Stimulated activated CD8-positive, alpha-beta memory T cell treated with anti-CD3 and anti-CD28 coated beads, Interleukin-2, amount 100 ng/mL, for 1 hour (primary cell): ENCODE measurements around the gene CCDC73.
A peak's percentile ranks its signal among the peaks of the same experiment; 100 is the strongest.

Source experiments
- DNase-seq, 2 donors: peaks; one replicate each; pipeline ENCODE4 v3.0.0-alpha.2; 2020; ENCODE audit warnings: low read depth in 2 of 2

Gene CCDC73

DNA sequence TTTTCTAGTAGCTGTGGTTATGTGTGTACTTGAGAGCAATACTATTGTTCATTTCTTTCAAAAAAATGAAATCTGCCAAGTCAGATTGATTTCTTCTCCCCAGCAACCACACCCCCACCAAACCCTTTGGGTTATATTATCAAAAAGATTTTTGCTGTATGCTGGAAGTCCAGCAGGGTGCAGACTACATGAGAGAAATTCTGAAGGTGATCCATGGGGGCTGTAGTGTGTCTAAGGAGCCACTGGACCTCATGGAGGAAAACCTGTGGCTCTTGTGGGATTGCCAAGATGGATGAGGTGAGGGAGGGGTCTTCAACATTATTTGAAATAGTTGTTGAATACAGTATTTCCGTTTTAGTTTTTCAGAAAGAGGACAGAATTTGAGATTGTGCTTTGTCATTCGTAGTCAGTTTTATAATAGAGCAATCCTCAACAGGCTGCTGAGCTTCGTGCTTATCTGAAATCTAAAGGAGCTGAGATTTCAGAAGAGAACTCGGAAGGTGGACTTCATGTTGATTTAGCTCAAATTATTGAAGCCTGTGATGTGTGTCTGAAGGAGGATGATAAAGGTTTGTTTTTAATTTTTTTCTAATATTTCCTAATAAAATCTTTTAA is 207.8 kb downstream of the CCDC73 start:
- DNase-seq = no peak

- DNase-seq = no peak
Measured at GRCh38 chr11:32584921-32585320, 209.5 kb downstream of the CCDC73 start.

- DNase-seq = peak; percentile 87 to 92
Measured at GRCh38 chr11:32583459-32584271, 210.8 kb downstream of the CCDC73 start, which contains the start of gene EIF3M. Gene EIF3M, plus strand, starts transcription at chr11:32583831. Its CDS starts 57 bp downstream, at chr11:32583888.

DNA sequence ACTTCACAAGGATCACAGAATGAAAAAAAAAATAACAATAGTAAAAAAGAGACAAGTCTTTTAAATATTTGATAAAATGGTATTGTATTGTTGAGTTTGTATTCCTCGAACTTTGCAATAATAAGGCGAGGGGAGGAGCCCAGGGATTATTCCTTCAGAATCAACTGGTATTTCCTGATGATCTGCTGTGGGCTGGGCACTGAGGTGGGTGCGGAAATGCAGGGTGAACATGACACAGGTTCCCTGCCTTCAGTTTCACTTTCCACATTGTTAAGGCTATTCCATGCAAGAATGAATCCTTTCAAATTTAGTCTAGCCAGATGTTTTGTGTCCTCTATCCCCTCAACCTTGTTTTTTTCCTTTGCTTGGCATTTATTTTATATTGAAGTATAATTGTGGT is 212.9 kb downstream of the CCDC73 start:
- DNase-seq = no peak

DNA sequence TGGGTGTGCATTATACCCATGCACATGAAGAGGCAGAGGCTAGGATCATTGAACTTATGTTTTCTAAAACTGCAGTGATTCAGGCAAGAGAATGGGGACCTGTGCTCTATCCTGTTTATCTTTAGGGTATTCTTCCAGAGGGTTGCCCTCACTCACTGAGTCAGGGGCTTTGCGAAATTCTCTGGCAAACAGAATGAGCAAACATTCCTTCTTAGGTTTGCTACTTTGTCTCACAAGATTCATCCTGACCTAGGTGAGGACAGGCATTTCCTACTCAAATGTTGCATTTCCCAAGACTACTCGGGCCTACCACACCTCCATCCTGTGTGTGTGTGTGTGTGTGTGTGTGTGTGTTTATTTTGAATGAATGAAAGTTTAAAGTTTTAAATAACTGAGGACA is 213.5 kb downstream of the CCDC73 start:
- no peak for DNase-seq

DNA sequence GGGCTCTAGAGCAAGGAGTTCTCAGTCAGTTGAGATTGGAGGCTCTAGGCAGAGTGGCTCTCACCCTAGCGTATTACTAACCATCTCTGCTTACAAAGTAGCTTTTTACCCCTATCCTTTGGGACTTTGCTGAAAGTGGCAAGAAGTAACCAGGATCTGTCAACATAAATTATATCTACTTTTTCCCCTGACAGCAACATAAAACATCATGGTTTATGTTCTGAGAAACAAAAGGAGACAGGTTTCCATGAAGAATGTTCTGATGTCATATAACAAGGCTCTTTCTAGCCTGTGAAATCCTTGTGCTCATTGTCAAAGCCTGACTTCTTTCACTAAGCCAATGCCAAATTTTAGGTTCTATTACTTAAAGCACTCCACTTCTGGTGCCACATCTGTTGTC is 218.0 kb downstream of the CCDC73 start:
- no peak for DNase-seq

DNA sequence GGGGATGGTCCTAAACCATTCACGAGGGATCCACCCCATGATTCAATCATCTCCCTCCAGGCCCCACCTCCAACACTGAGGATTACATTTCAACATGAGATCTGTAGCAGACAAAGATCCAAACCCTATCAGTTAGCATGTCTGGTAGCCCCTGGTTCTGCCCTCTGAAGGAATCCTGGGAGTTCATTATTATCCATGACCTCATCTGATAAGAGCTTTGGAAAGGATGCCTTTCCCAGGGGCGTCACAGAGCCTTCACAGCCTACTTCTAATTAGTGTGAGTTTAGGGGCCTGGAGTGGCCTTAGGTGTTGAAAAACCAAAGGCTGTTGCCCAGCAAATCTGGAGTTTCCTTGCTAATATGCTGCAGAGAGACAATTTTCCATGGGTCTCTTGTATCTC is 219.4 kb downstream of the CCDC73 start:
- DNase-seq = no peak

DNA sequence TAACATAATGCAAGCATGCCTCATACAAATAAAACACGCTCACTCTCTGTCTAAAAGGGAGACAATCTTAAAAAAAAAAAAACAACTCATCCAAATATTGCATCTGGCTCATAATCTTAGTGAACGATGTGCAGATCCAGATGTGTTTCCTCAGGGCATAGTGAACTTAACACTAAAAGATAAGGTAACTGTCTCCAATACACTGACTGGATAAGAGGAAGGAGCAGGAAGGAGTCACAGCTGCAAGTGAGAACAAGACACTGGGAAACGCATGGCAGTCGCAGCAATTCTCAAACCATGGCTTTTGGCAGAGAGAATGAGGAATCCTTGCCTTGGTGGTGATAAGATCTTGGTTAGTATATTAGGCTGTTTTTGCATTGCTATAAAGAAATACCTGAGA is 220.0 kb downstream of the CCDC73 start:
- DNase-seq = no peak

DNA sequence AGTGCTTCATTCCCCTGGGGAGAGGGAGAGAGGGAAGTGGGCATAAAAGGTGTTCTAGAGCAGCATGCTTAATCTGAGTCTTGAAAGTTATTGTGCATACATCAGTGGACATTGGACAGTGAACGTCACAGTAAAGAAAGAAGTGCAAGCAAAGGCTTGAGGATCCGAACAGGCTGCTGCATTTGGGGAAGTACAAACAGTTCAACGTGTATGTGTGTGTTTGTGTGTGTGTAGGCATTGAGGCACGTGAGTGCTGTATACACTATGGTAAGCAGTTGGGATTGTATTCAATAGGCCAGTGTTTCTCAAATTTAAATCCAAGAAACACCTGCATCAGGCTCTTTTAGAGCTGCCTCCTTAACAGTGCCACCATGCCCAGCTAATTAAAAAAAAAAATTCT is 221.2 kb downstream of the CCDC73 start:
- DNase-seq = no peak

DNA sequence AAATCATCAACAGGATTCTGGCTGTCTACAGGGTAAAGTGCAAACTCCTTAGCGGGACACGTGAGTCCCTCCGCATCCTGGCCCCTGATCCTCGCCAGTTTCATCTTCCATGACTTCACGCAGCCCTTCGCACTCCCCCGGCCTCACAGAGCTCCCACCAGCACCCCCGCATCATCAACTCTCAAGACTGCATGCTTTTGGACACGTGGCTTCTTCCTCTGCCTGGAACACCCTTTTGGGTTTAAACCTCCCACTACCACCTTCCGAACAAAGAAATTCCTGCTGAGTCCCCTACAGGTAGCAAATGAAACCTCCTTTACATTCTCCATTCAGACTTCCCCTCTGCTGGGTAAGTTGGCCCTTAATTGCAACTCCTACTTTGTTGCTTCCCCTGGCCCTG is 223.4 kb downstream of the CCDC73 start:
- DNase-seq = no peak

- DNase-seq = no peak
Measured at GRCh38 chr11:32569313-32569881, 225.1 kb downstream of the CCDC73 start.

- no peak for DNase-seq
Measured at GRCh38 chr11:32567154-32567553, 227.3 kb downstream of the CCDC73 start.

GRCh38 chr11:32566517-32566916 is 227.9 kb downstream of the CCDC73 start:
- DNase-seq = no peak

- no peak for DNase-seq
Measured at GRCh38 chr11:32563600-32563959, 230.9 kb downstream of the CCDC73 start.

- DNase-seq = no peak
Measured at GRCh38 chr11:32562839-32563599, 231.4 kb downstream of the CCDC73 start.

- no peak for DNase-seq
Measured at GRCh38 chr11:32561835-32562234, 232.6 kb downstream of the CCDC73 start.

DNA sequence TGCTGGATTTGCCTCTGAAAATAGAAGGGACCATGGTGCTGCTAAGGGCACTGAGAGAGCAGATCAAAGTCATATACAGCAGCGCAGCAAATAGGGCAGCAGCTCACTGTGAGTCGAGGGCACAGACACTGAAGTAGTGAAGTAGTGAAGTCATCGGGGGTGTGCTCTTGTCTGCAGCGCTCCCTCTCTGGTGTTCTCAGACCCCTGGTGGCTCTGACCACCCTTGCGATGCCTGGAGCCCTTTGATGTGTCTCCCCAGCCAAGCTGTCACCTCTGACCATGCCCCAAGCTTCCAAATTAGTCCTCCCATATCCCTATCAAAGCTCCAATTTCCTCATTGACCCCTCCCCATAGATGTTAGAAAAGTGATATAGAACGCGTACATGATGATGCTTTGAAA is 238.6 kb downstream of the CCDC73 start:
- DNase-seq = no peak

- no peak for DNase-seq
Measured at GRCh38 chr11:32555091-32555490, 239.4 kb downstream of the CCDC73 start.
